Epithelial cell of proximal tubule (primary cell): Measurements from ENCODE around the gene ERAL1. TPM values are rescaled to one million over a fixed set of nuclear protein-coding genes. Genes with fewer than 3 reads are reported as not detected.

Source experiments
- DNase-seq: peaks from one replicate; pipeline ENCODE4 v3.0.0-alpha.2; 2011; ENCODE audit warnings: low read depth
- H3K4me3 ChIP-seq: 2 replicates; pipeline ENCODE4 v1.5.1; 2011; ENCODE audit warnings: low read depth, mild to moderate bottlenecking, low read length
- CTCF ChIP-seq: conservative IDR thresholded peaks from 2 replicates; pipeline ENCODE4 v1.5.1; 2012; ENCODE audit warnings: low read depth, mild to moderate bottlenecking, low read length
- total RNA-seq: library from RNA; depleted of rRNA; stranded (reverse); fragments of >200 nt; gene quantifications from 2 replicates; pipeline ENCODE4 v1.2.3, GENCODE V29; 2015

ERAL1 gene
- total RNA-seq, 1 donor from 2014 or later = 86.9 TPM

- no peak for DNase-seq
- no peak overlapping the region for H3K4me3 ChIP-seq
- TF ChIP-seq CTCF = no peak
Measured at GRCh38 chr17:28860363-28860808, 5.6 kb downstream of the ERAL1 start.

GRCh38 chr17:28861393-28862203, 6.8 kb downstream of the ERAL1 start:
- H3K4me3 ChIP-seq = no peak overlapping the region
- no peak for DNase-seq
- TF ChIP-seq CTCF = no peak

GRCh38 chr17:28862561-28862960, 7.7 kb downstream of the ERAL1 start:
- no peak for DNase-seq
- no peak for TF ChIP-seq CTCF
- no peak overlapping the region for H3K4me3 ChIP-seq

GRCh38 chr17:28863953-28864352, 9.1 kb downstream of the ERAL1 start:
- DNase-seq = no peak
- TF ChIP-seq CTCF = no peak

GRCh38 chr17:28864991-28865849, 10.4 kb downstream of the ERAL1 start:
- TF ChIP-seq CTCF = no peak
- DNase-seq = no peak
- H3K4me3 ChIP-seq = no peak overlapping the region

More at GRCh38 chr17:28863953-28864352, 9.1 kb downstream of the ERAL1 start:
- no peak overlapping the region for H3K4me3 ChIP-seq

GRCh38 chr17:28865946-28866752, 11.3 kb downstream of the ERAL1 start:
- no peak overlapping the region for H3K4me3 ChIP-seq
- TF ChIP-seq CTCF = no peak
- DNase-seq = no peak
